HepG2 (cell line): Measurements from ENCODE around the gene JTB. TPM values are rescaled to one million over a fixed set of nuclear protein-coding genes. Genes with fewer than 3 reads are reported as not detected.

Source experiments
- ATF6 ChIP-seq: sonication (generic); formaldehyde crosslinking; conservative IDR thresholded peaks from 2 replicates; pipeline ENCODE4 v1.4.0; 2020; ENCODE audit warnings: missing genetic modification reagents
- ATRX ChIP-seq: sonication (generic); formaldehyde crosslinking; IDR thresholded peaks from 2 replicates; pipeline ENCODE4 v1.4.0; 2020; ENCODE audit warnings: missing genetic modification reagents, borderline replicate concordance
- BCL3 ChIP-seq: sonication (generic); formaldehyde crosslinking; IDR thresholded peaks from 2 replicates; pipeline ENCODE4 v1.5.1; 2020; ENCODE audit warnings: mild to moderate bottlenecking, missing genetic modification reagents, moderate library complexity
- BRCA1 ChIP-seq: sonication (generic); formaldehyde crosslinking; IDR thresholded peaks from 2 replicates; pipeline ENCODE4 v1.4.0; 2020; ENCODE audit warnings: missing genetic modification reagents
- CHCHD3 ChIP-seq: sonication (generic); formaldehyde crosslinking; IDR thresholded peaks from 2 replicates; pipeline ENCODE4 v1.8.0; 2022; ENCODE audit warnings: mild to moderate bottlenecking, missing genetic modification reagents, moderate library complexity
- FUBP1 ChIP-seq: sonication (generic); formaldehyde crosslinking; IDR thresholded peaks from 2 replicates; pipeline ENCODE4 v1.5.1; 2020; ENCODE audit warnings: missing genetic modification reagents, mild to moderate bottlenecking, borderline replicate concordance
- HNRNPK ChIP-seq: fragments of 200-400 bp; formaldehyde crosslinking; IDR thresholded peaks from 2 replicates; pipeline ENCODE4 v1.6.1; 2018; ENCODE audit warnings: low read length, low read depth, moderate library complexity, mild to moderate bottlenecking; ENCODE audit not compliant: poor library complexity, severe bottlenecking
- IRF2 ChIP-seq: IDR thresholded peaks from 2 replicates; pipeline ENCODE4 v1.6.1; 2018; ENCODE audit warnings: missing genetic modification reagents, missing compliant biosample characterization
- MYNN ChIP-seq: sonication (generic); formaldehyde crosslinking; IDR thresholded peaks from 2 replicates; pipeline ENCODE4 v1.4.0; 2020; ENCODE audit warnings: mild to moderate bottlenecking, low read depth, missing genetic modification reagents
- PBX3 ChIP-seq: sonication (generic); formaldehyde crosslinking; IDR thresholded peaks from 2 replicates; pipeline ENCODE4 v1.8.1; 2023; ENCODE audit warnings: missing genetic modification reagents, inconsistent platforms, borderline replicate concordance
- POLR2AphosphoS5 ChIP-seq: IDR thresholded peaks from 2 replicates; pipeline ENCODE4 v1.6.1; 2012; ENCODE audit warnings: low read depth, low read length
- RAD51 ChIP-seq: fragments of 450-650 bp; IDR thresholded peaks from 2 replicates; pipeline ENCODE4 v1.6.1; 2016; ENCODE audit warnings: borderline replicate concordance
- SMAD9 ChIP-seq: sonication (generic); formaldehyde crosslinking; IDR thresholded peaks from 2 replicates; pipeline ENCODE4 v1.5.1; 2020; ENCODE audit warnings: mild to moderate bottlenecking, missing genetic modification reagents
- TBL1XR1 ChIP-seq: fragments of 150-350 bp; IDR thresholded peaks from 2 replicates; pipeline ENCODE4 v1.6.1; 2014; ENCODE audit warnings: borderline replicate concordance, low read length; ENCODE audit not compliant: partially characterized antibody
- ZNF232 ChIP-seq: sonication (generic); formaldehyde crosslinking; IDR thresholded peaks from 2 replicates; pipeline ENCODE4 v1.4.0; 2020; ENCODE audit warnings: missing genetic modification reagents, borderline replicate concordance
- ZNF234 ChIP-seq: sonication (generic); formaldehyde crosslinking; conservative IDR thresholded peaks from 2 replicates; pipeline ENCODE4 v1.5.1; 2020; ENCODE audit warnings: mild to moderate bottlenecking, missing genetic modification reagents
- ZNF292 ChIP-seq: sonication (generic); formaldehyde crosslinking; IDR thresholded peaks from 2 replicates; pipeline ENCODE4 v1.8.1; 2022; ENCODE audit warnings: mild to moderate bottlenecking, low read depth, missing genetic modification reagents, borderline replicate concordance
- ZNF335 ChIP-seq: sonication (generic); formaldehyde crosslinking; IDR thresholded peaks from 2 replicates; pipeline ENCODE4 v1.4.0; 2020; ENCODE audit warnings: missing genetic modification reagents
- ZNF766 ChIP-seq: sonication (generic); formaldehyde crosslinking; IDR thresholded peaks from 2 replicates; pipeline ENCODE4 v1.5.0; 2020; ENCODE audit warnings: missing genetic modification reagents, borderline replicate concordance
- ZNF839 ChIP-seq: sonication (generic); formaldehyde crosslinking; IDR thresholded peaks from 2 replicates; pipeline ENCODE4 v1.4.0; 2020; ENCODE audit warnings: missing genetic modification reagents, mild to moderate bottlenecking, borderline replicate concordance
- ZSCAN31 ChIP-seq: sonication (generic); formaldehyde crosslinking; IDR thresholded peaks from 2 replicates; pipeline ENCODE4 v1.5.0; 2020; ENCODE audit warnings: low read depth, mild to moderate bottlenecking, missing genetic modification reagents
- polyA plus RNA-seq, 8 experiments: library from polyadenylated mRNA; depleted of rRNA in 3 of 8; stranded (reverse) in 7 of 8; unstranded in 1 of 8; fragments of >200 nt; fragmentation: Illumina TruSeq in 4 of 8; extraction: Trizol in 4 of 8; gene quantifications; 2 replicates each; pipeline versions ENCODE4 v1.2.1 to v1.2.3, GENCODE V29; 2011 to 2016; ENCODE audit warnings: low read depth in 4 of 8, missing spikeins in 1 of 8, mixed read lengths in 1 of 8; ENCODE audit not compliant: insufficient read depth in 1 of 8
- total RNA-seq, 5 experiments: library from RNA; depleted of rRNA; stranded (reverse); fragments of >200 nt; fragmentation: Illumina TruSeq; extraction: Trizol; gene quantifications; 2 replicates each; pipeline ENCODE4 v1.2.3, GENCODE V29; 2016; ENCODE audit warnings: low read depth in 1 of 5

The JTB gene
- total and polyA plus RNA-seq, 2 of the 13 experiments (the other 11 are each of a cell fraction or from before 2014, with no cell fraction given): 96.7 to 99.2 TPM

GRCh38 chr1:153946622-153947241, 30.7 kb downstream of the JTB start, which contains the start of gene DENND4B (continued):
- TF ChIP-seq ZNF292 (CRISPR knock-in tag): no peak
- no peak; the same call in 1 of the 2 replicates for TF ChIP-seq ZNF232 (CRISPR knock-in tag)
- no peak for TF ChIP-seq POLR2AphosphoS5
- TF ChIP-seq ZNF839 (CRISPR knock-in tag): no peak
- no peak for TF ChIP-seq ZNF234
- no peak for TF ChIP-seq FUBP1 (CRISPR knock-in tag)
- no peak for TF ChIP-seq TBL1XR1
- TF ChIP-seq IRF2 (CRISPR knock-in tag): peak; percentile 75; the same call in 1 of the 2 replicates
- TF ChIP-seq RAD51: no peak
- no peak for TF ChIP-seq CHCHD3 (CRISPR knock-in tag)
- TF ChIP-seq HNRNPK: no peak
- TF ChIP-seq ATF6 (CRISPR knock-in tag): no peak
- 0 out of 2 replicates have a peak, but pooled peaks have one; percentile 50 for TF ChIP-seq ZNF335 (CRISPR knock-in tag)
- TF ChIP-seq ZSCAN31 (CRISPR knock-in tag): peak; percentile 21; the same call in 1 of the 2 replicates
- no peak for TF ChIP-seq ATRX (CRISPR knock-in tag)
- TF ChIP-seq PBX3 (CRISPR knock-in tag): no peak
- TF ChIP-seq MYNN (CRISPR knock-in tag): no peak
- no peak for TF ChIP-seq ZNF766
- TF ChIP-seq BRCA1: no peak
- no peak for TF ChIP-seq SMAD9
- peak; percentile 26; the same call in 1 of the 2 replicates for TF ChIP-seq BCL3
